AG04450 (cell line): ENCODE measurements around the gene SNX1. TPM values are rescaled to one million over a fixed set of nuclear protein-coding genes. Genes with fewer than 3 reads are reported as not detected.

Experiments used
- CTCF ChIA-PET: fragments of 300-600, 350-600 bp; formaldehyde crosslinking; extraction: SDS; loops from one replicate; lab custom pipeline; 2022; ENCODE audit warnings: antibody characterized with exemption, inconsistent platforms; lab: Charles Lee
- POLR2A ChIA-PET: fragments of 350-600 bp; formaldehyde crosslinking; extraction: SDS; loops from one replicate; lab custom pipeline; 2021; ENCODE audit warnings: antibody characterized with exemption, inconsistent platforms; lab: Yijun Ruan, JAX
- DNase-seq: peaks from one replicate; pipeline ENCODE4 v3.0.0-alpha.2; 2011; ENCODE audit warnings: low read depth, low spot score
- H3K27ac ChIP-seq: one replicate; pipeline ENCODE4 v1.5.1; 2012; ENCODE audit warnings: low read depth, low read length, control low read depth
- H3K27me3 ChIP-seq: one replicate; pipeline ENCODE4 v1.6.0; 2012; ENCODE audit warnings: low read length; ENCODE audit not compliant: control insufficient read depth, insufficient read depth
- H3K4me3 ChIP-seq: 2 replicates; pipeline ENCODE4 v1.5.1; 2011; ENCODE audit warnings: mild to moderate bottlenecking, low read depth, low read length, control low read depth
- H3K9me3 ChIP-seq: 2 replicates; pipeline ENCODE4 v1.5.1; 2012; ENCODE audit warnings: low read length; ENCODE audit not compliant: control insufficient read depth, insufficient read depth
- polyA plus RNA-seq: library from polyadenylated mRNA; depleted of rRNA; stranded (reverse); fragments of >200 nt; gene quantifications from 2 replicates; pipeline ENCODE4 v1.2.3, GENCODE V29; 2011
- TF ChIP-seq, protein P1 (sequence below): IDR thresholded peaks from 2 replicates; pipeline ENCODE4 v1.5.1; 2011; ENCODE audit warnings: low read depth, low read length, control low read depth, inconsistent platforms

Gene SNX1
- polyA plus RNA-seq, 1 experiment: 77.6 TPM

- TF ChIP-seq, protein P1, sequence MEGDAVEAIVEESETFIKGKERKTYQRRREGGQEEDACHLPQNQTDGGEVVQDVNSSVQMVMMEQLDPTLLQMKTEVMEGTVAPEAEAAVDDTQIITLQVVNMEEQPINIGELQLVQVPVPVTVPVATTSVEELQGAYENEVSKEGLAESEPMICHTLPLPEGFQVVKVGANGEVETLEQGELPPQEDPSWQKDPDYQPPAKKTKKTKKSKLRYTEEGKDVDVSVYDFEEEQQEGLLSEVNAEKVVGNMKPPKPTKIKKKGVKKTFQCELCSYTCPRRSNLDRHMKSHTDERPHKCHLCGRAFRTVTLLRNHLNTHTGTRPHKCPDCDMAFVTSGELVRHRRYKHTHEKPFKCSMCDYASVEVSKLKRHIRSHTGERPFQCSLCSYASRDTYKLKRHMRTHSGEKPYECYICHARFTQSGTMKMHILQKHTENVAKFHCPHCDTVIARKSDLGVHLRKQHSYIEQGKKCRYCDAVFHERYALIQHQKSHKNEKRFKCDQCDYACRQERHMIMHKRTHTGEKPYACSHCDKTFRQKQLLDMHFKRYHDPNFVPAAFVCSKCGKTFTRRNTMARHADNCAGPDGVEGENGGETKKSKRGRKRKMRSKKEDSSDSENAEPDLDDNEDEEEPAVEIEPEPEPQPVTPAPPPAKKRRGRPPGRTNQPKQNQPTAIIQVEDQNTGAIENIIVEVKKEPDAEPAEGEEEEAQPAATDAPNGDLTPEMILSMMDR: no peak
- Histone ChIP-seq H3K27ac (no peak overlapping the region), H3K27me3 (no peaks in the 10 kb centered on the region), H3K4me3 (peak overlapping the region; percentile 17; the same call in 1 of the 2 replicates), H3K9me3 (peaks cover 3% of the 10 kb centered on the region; the same call in 1 of the 2 replicates)
- ChIA-PET CTCF (interaction anchor here (1.2 kb wide), 1 partner anchor 340 kb away, joined by 3 read pairs; no protein-coding TSS in a partner anchor), POLR2A (interaction anchor here (1.3 to 1.6 kb wide), 2 partner anchors 19 to 61 kb away, joined by 3 to 4 read pairs; no protein-coding TSS in a partner anchor)
- no peak for DNase-seq
Measured at GRCh38 chr15:64092075-64092820, 3.5 kb upstream of the SNX1 start.

DNA sequence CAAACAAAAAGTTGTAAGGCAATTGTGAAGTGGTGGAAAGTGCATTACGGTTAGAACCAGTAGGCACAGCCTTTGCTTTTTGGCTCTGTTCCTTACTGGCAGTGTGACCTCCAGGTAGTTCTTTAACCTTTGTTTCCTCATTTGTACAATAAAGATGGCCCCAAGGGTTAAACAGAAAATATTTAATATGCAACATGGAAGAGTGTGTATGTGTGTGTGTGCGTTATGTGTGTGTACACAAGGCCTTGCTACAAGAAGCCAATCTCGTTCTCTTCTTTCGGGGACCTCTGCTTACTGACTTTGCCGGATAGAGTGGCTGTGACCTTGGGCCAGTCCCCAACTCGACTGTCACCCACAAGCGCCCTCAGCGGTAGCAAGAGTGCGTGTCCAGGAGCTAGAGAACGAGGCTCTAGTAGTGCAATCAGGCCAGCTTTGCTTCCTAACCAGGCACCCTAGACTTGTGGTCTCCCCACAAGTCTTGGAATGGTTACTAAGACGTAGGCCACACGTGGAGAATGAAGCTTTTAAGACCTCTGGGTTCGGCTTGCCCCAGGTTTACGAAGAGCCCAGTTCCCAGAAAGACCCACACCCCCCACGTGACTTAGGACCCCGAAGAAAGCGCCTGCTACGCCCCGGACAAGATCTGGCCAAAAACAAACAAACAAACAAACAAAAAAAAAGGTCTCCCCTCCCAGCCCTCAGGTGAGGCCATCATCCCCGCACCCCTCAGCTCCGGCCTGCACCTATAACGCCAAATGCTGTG is 2.7 kb upstream of the SNX1 start:
- CTCF ChIA-PET: interaction anchor here (1.0 to 1.2 kb wide), 2 partner anchors 148 to 341 kb away, joined by 3 read pairs; no protein-coding TSS in a partner anchor
- peak overlapping the region; percentile 94 for H3K27ac ChIP-seq

DNA sequence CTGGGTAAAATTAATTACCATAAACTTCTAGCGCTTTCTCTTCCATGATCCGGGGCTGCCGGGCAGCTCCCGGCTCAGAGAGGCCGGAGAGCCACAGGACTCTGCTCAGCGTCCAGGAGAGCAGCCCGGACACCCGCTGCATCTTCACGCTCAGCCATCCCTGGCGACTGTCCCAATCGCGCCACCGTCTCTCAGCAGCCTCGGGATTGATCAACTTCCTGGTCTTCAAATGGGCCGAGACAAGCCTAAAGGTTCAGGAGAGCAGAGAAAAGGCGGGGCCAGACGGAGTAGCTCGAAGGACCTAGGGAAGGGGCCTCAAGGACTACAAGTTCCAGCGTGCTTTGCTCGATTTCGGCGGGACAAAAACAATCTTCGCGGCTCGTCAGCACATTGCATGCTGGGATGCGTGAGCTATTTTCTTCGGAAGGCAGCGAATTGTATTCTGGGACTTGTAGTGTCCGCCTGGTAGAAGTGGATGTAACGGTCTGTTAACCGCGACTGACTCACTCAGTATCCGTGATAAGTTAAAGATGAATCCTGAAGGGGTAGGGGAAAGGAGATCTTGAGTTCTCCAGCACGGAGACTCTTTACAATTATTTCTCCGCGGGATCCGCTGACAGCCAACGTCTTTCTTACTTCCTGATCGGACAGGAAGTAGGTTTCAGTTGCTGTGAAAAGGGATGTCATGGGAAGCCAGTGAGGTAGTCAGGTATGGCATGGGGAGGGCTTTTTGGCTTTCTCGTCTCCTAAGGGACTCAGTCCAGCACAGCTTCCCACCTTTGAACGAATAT is 2.0 kb upstream of the SNX1 start, which contains the start of gene CIAO2A:
CIAO2A (minus strand) TSS at position 212 of the 791 bp plus-strand sequence; CDS start at position 142, 70 bp downstream.
- H3K27ac ChIP-seq: peak within 1 kb of the TSS; percentile 94
- POLR2A ChIA-PET: interaction anchor here (0.8 to 1.6 kb wide), 5 partner anchors 18 to 484 kb away, joined by 3 to 4 read pairs (median 3); partner anchors contain the start of gene TRIP4
- peak within 1 kb of the TSS; percentile 90 for H3K4me3 ChIP-seq
- CTCF ChIA-PET: interaction anchor here (1.0 kb wide), 1 partner anchor 148 kb away, joined by 3 read pairs; no protein-coding TSS in a partner anchor
- H3K27me3 ChIP-seq: no peaks in the 10 kb centered on the region
- peaks cover 3% of the 10 kb centered on the region; the same call in 1 of the 2 replicates for H3K9me3 ChIP-seq
- TF ChIP-seq, protein P1: no peak
- peak; percentile 93 for DNase-seq

More for the DNA sequence above, 2.7 kb upstream of the SNX1 start:
- TF ChIP-seq, protein P1: no peak
- Histone ChIP-seq H3K9me3 (peaks cover 3% of the 10 kb centered on the region; the same call in 1 of the 2 replicates), H3K27me3 (no peaks in the 10 kb centered on the region), H3K4me3 (peak overlapping the region; percentile 90)
- POLR2A ChIA-PET: interaction anchor here (0.8 to 1.6 kb wide), 5 partner anchors 19 to 483 kb away, joined by 3 to 4 read pairs (median 3); partner anchors contain the start of gene TRIP4
- no peak for DNase-seq

- POLR2A ChIA-PET: no interaction called here
- DNase-seq: no peak
- Histone ChIP-seq H3K9me3 (peaks cover 3% of the 10 kb centered on the region; the same call in 1 of the 2 replicates), H3K27me3 (no peaks in the 10 kb centered on the region), H3K27ac (peak overlapping the region; percentile 3), H3K4me3 (peak overlapping the region; percentile 37)
- TF ChIP-seq, protein P1: no peak
- CTCF ChIA-PET: interaction anchor here (0.5 to 0.7 kb wide), 2 partner anchors 58 to 122 kb away, joined by 3 to 4 read pairs; no protein-coding TSS in a partner anchor
Measured at GRCh38 chr15:64095431-64095794, 369 bp upstream of the SNX1 start.
